ENCODE data around the gene SPPL2B. TPM values are rescaled to one million over a fixed set of nuclear protein-coding genes. Genes with fewer than 3 reads are reported as not detected.
"Not testable (repeated sequence)": the region's sequence is repeated elsewhere in the genome, so short reads cannot be mapped to it uniquely, and the experiment has no call there.

The SPPL2B gene
- total RNA-seq (100 to 1,000 TPM in 4 of 5 donors, 10 to 100 TPM in 1; 96.5 to 173 (median 133) TPM), total RNA-seq (18.3 to 118 (median 61.7) reads per million in 29 experiments)
- 33.0 TPM for total RNA-seq (2013)

GRCh38 chr19:2328401-2329148, at the start of gene SPPL2B, which contains the start of gene LSM7:
SPPL2B (plus strand) TSS chr19:2328684; CDS start chr19:2328710, 26 bp downstream.
LSM7 (minus strand) TSS chr19:2328586; CDS start chr19:2328566, 20 bp downstream.
- peak within 1 kb of the TSS; percentile 92 to 98 for H3K27ac Mint-ChIP-seq
- POLR2A ChIA-PET = no interaction called here
- Histone ChIP-seq H3K4me1 (ENCODE audit: control insufficient read depth in 1 of 2, extremely low read depth in 1 of 2, insufficient read depth in 2 of 2, low read length in 2 of 2) (peaks cover 18 to 79% of the 10 kb centered on the region in 2 experiments), H3K27me3 (replicated peaks in 1 of 2; ENCODE audit: control insufficient read depth in 2 of 2, extremely low read depth in 1 of 2, insufficient read depth in 2 of 2, low read length in 1 of 2) (no peaks in the 10 kb centered on the region), H3K4me3 (ENCODE audit: control insufficient read depth in 1 of 2, extremely low read depth in 1 of 2, low read length in 1 of 2) (peak within 1 kb of the TSS; percentile 84 to 97), H3K36me3 (ENCODE audit: control insufficient read depth in 2 of 2, extremely low read depth in 1 of 2, insufficient read depth in 1 of 2, low read length in 1 of 2) (peaks cover 16 to 18% of the 10 kb centered on the region in 2 donors), H3K27ac (ENCODE audit: low read length) (peak within 1 kb of the TSS; percentile 48), H3K9me3 (no peaks in the 10 kb centered on the region)
- peaks cover 7% of the 10 kb centered on the region for H3K36me3 Mint-ChIP-seq
- peak; percentile 84 to 97 (median 90) for DNase-seq
- 0% methylated on average over 88 of the region's 89 CpGs for WGBS (ENCODE audit: insufficient coverage)
- H3K4me3 Mint-ChIP-seq = peak within 1 kb of the TSS; percentile 93 to 100 (median 97)
- peak; percentile 79 to 83 (median 82) for ATAC-seq (replicated peaks in 1 of 4)
- no peaks in the 10 kb centered on the region for H3K27me3 Mint-ChIP-seq
- peaks cover 64 to 74% (median 66%) of the 10 kb centered on the region in 3 donors for H3K4me1 Mint-ChIP-seq
- CTCF ChIA-PET = interaction anchor here in 1 of 2 donors (0.8 kb wide), 1 partner anchor 90 kb away, joined by 6 read pairs; no protein-coding TSS in a partner anchor
- H3K9me3 Mint-ChIP-seq = no peaks in the 10 kb centered on the region

- Histone ChIP-seq H3K27me3 (replicated peaks in 1 of 2; ENCODE audit: control insufficient read depth in 2 of 2, extremely low read depth in 1 of 2, insufficient read depth in 2 of 2, low read length in 1 of 2) (no peaks in the 10 kb centered on the region), H3K9me3 (no peaks in the 10 kb centered on the region), H3K4me3 (ENCODE audit: control insufficient read depth in 1 of 2, extremely low read depth in 1 of 2, low read length in 1 of 2) (no peak overlapping the region), H3K36me3 (ENCODE audit: control insufficient read depth in 2 of 2, extremely low read depth in 1 of 2, insufficient read depth in 1 of 2, low read length in 1 of 2) (peaks cover 0 to 6% of the 10 kb centered on the region in 2 donors), H3K4me1 (ENCODE audit: control insufficient read depth in 1 of 2, extremely low read depth in 1 of 2, insufficient read depth in 2 of 2, low read length in 2 of 2) (peaks cover 7 to 25% of the 10 kb centered on the region in 2 experiments), H3K27ac (ENCODE audit: low read length) (no peak overlapping the region)
- Mint-ChIP-seq H3K36me3 (peaks cover 3% of the 10 kb centered on the region), H3K4me1 (peaks cover 6 to 20% (median 19%) of the 10 kb centered on the region in 3 donors), H3K27ac (peak overlapping the region in 1 of 2 donors; percentile 4), H3K4me3 (no peak overlapping the region), H3K9me3 (no peaks in the 10 kb centered on the region), H3K27me3 (no peaks in the 10 kb centered on the region)
- CTCF ChIA-PET = no interaction called here
- POLR2A ChIA-PET = no interaction called here
- no peak for DNase-seq
- 85% methylated on average over 16 of the region's 26 CpGs for WGBS (ENCODE audit: insufficient coverage)
- ATAC-seq (replicated peaks in 1 of 4) = no peak
Measured at GRCh38 chr19:2280633-2281264, 47.7 kb upstream of the SPPL2B start.

- ATAC-seq (replicated peaks in 1 of 4) = peak in 1 of 4 experiments; percentile 17
- H3K4me1 Mint-ChIP-seq = peaks cover 6 to 20% (median 19%) of the 10 kb centered on the region in 3 donors
- H3K36me3 Mint-ChIP-seq; H3K9me3 Mint-ChIP-seq; DNase-seq; POLR2A ChIA-PET; H3K9me3 ChIP-seq; H3K27ac ChIP-seq (ENCODE audit: low read length); H3K36me3 ChIP-seq (ENCODE audit: control insufficient read depth in 2 of 2, extremely low read depth in 1 of 2, insufficient read depth in 1 of 2, low read length in 1 of 2); H3K27me3 Mint-ChIP-seq; H3K27me3 ChIP-seq (replicated peaks in 1 of 2; ENCODE audit: control insufficient read depth in 2 of 2, extremely low read depth in 1 of 2, insufficient read depth in 2 of 2, low read length in 1 of 2): not testable (repeated sequence)
- H3K4me3 Mint-ChIP-seq = peak overlapping the region; percentile 51 to 66 (median 64)
- CTCF ChIA-PET = interaction anchor here in 1 of 2 donors (0.6 kb wide), 1 partner anchor 1285 kb away, joined by 3 read pairs; no protein-coding TSS in a partner anchor
- H3K4me3 ChIP-seq (ENCODE audit: control insufficient read depth in 1 of 2, extremely low read depth in 1 of 2, low read length in 1 of 2) = peak overlapping the region; percentile 10 to 35
- WGBS (ENCODE audit: insufficient coverage) = 19% methylated on average over 6 of the region's 16 CpGs
- H3K4me1 ChIP-seq (ENCODE audit: control insufficient read depth in 1 of 2, extremely low read depth in 1 of 2, insufficient read depth in 2 of 2, low read length in 2 of 2) = peaks cover 7 to 25% of the 10 kb centered on the region in 2 experiments
- peak overlapping the region in 1 of 2 donors; percentile 55 for H3K27ac Mint-ChIP-seq
Measured at GRCh38 chr19:2281265-2282061, 47.0 kb upstream of the SPPL2B start.

- WGBS (ENCODE audit: insufficient coverage) = 11% methylated on average over 26 of the region's 41 CpGs
- Mint-ChIP-seq H3K9me3 (no peaks in the 10 kb centered on the region), H3K4me3 (peak within 1 kb of the TSS; percentile 51 to 66 (median 64)), H3K36me3 (peaks cover 1% of the 10 kb centered on the region), H3K27ac (peak within 1 kb of the TSS; percentile 49 to 71), H3K27me3 (no peaks in the 10 kb centered on the region), H3K4me1 (peaks cover 6 to 17% (median 16%) of the 10 kb centered on the region in 3 donors)
- ATAC-seq (replicated peaks in 1 of 4) (peak; percentile 35 to 71 (median 53)), DNase-seq (peak in 8 of 35 experiments; percentile 26 to 60 (median 46))
- CTCF ChIA-PET = interaction anchor here in 1 of 2 donors (0.6 kb wide), 1 partner anchor 1284 kb away, joined by 3 read pairs; no protein-coding TSS in a partner anchor
- POLR2A ChIA-PET = no interaction called here
- Histone ChIP-seq H3K4me3 (ENCODE audit: control insufficient read depth in 1 of 2, extremely low read depth in 1 of 2, low read length in 1 of 2) (peak within 1 kb of the TSS; percentile 10 to 35), H3K4me1 (ENCODE audit: control insufficient read depth in 1 of 2, extremely low read depth in 1 of 2, insufficient read depth in 2 of 2, low read length in 2 of 2) (peaks cover 7 to 25% of the 10 kb centered on the region in 2 experiments), H3K27ac (ENCODE audit: low read length) (no peak within 1 kb of the TSS), H3K36me3 (ENCODE audit: control insufficient read depth in 2 of 2, extremely low read depth in 1 of 2, insufficient read depth in 1 of 2, low read length in 1 of 2) (no peaks in the 10 kb centered on the region), H3K9me3 (no peaks in the 10 kb centered on the region), H3K27me3 (replicated peaks in 1 of 2; ENCODE audit: control insufficient read depth in 2 of 2, extremely low read depth in 1 of 2, insufficient read depth in 2 of 2, low read length in 1 of 2) (no peaks in the 10 kb centered on the region)
Measured at GRCh38 chr19:2282062-2282861, 46.2 kb upstream of the SPPL2B start, which contains the start of gene PEAK3. PEAK3 (minus strand) TSS chr19:2282175; CDS start chr19:2280931, 1,244 bp downstream.

GRCh38 chr19:2282862-2283237, 45.6 kb upstream of the SPPL2B start:
- H3K36me3 Mint-ChIP-seq = no peaks in the 10 kb centered on the region
- peaks cover 6 to 17% (median 15%) of the 10 kb centered on the region in 3 donors for H3K4me1 Mint-ChIP-seq
- DNase-seq = no peak
- no peaks in the 10 kb centered on the region for H3K9me3 Mint-ChIP-seq
- peak overlapping the region; percentile 49 to 55 for H3K27ac Mint-ChIP-seq
- H3K27me3 Mint-ChIP-seq = no peaks in the 10 kb centered on the region
- H3K4me1 ChIP-seq (ENCODE audit: control insufficient read depth in 1 of 2, extremely low read depth in 1 of 2, insufficient read depth in 2 of 2, low read length in 2 of 2) = peaks cover 7 to 25% of the 10 kb centered on the region in 2 experiments
- H3K9me3 ChIP-seq = no peaks in the 10 kb centered on the region
- H3K4me3 Mint-ChIP-seq = peak overlapping the region; percentile 43 to 66 (median 46)
- no peaks in the 10 kb centered on the region for H3K36me3 ChIP-seq (ENCODE audit: control insufficient read depth in 2 of 2, extremely low read depth in 1 of 2, insufficient read depth in 1 of 2, low read length in 1 of 2)
- POLR2A ChIA-PET = no interaction called here
- WGBS (ENCODE audit: insufficient coverage) = 94% methylated on average over 9 of the region's 11 CpGs
- CTCF ChIA-PET = no interaction called here
- H3K27me3 ChIP-seq (replicated peaks in 1 of 2; ENCODE audit: control insufficient read depth in 2 of 2, extremely low read depth in 1 of 2, insufficient read depth in 2 of 2, low read length in 1 of 2) = no peaks in the 10 kb centered on the region
- H3K27ac ChIP-seq (ENCODE audit: low read length) = no peak overlapping the region
- no peak overlapping the region for H3K4me3 ChIP-seq (ENCODE audit: control insufficient read depth in 1 of 2, extremely low read depth in 1 of 2, low read length in 1 of 2)
- no peak for ATAC-seq (replicated peaks in 1 of 4)
